Endothelial cell of umbilical vein (primary cell): Measurements from ENCODE around the gene HTR6. TPM values are rescaled to one million over a fixed set of nuclear protein-coding genes. Genes with fewer than 3 reads are reported as not detected.

Source experiments
- BruUV-seq: library from RNA; stranded (reverse); fragments of 400-500 nt; replicated peaks from 2 replicates; lab custom pipeline; 2021; lab: Mats Ljungman, UMichigan
- CTCF ChIA-PET: fragments of 300-600, 350-600 bp; sonication (Branson Sonifier 250); formaldehyde crosslinking; loops from one replicate; lab custom pipeline; 2021; ENCODE audit warnings: antibody characterized with exemption, inconsistent platforms; lab: Charles Lee
- POLR2A ChIA-PET: fragments of 300-600, 350-600 bp; sonication (Branson Sonifier 250); formaldehyde crosslinking; loops from one replicate; lab custom pipeline; 2021; ENCODE audit warnings: antibody characterized with exemption, inconsistent platforms; lab: Charles Lee
- DNase-seq: peaks from one replicate; pipeline ENCODE4 v3.0.0-alpha.2; 2011; ENCODE audit warnings: low read depth, low spot score
- FAIRE-seq: peaks from 2 replicates; lab custom pipeline; 2011; peaks lifted over from hg19 to GRCh38; lab: Jason Lieb, UNC
- H2AFZ ChIP-seq: 2 replicates; pipeline ENCODE4 v1.6.0; 2012; ENCODE audit warnings: low read depth, low read length, control low read depth, inconsistent platforms
- H3K27ac ChIP-seq: 2 replicates; pipeline ENCODE4 v1.5.1; 2011; ENCODE audit warnings: low read depth, mild to moderate bottlenecking, control low read depth, low read length, moderate library complexity; ENCODE audit not compliant: insufficient read depth
- H3K27me3 ChIP-seq, 2 experiments: 2 replicates each; pipeline versions ENCODE4 v1.6.0 to v1.6.1; 2011; ENCODE audit warnings: low read length in 2 of 2, mixed read lengths in 1 of 2; ENCODE audit not compliant: control insufficient read depth in 2 of 2, insufficient read depth in 2 of 2
- H3K36me3 ChIP-seq, 2 experiments: 2 replicates in 1 of 2; 3 replicates in 1 of 2; pipeline ENCODE4 v1.5.1; 2011; ENCODE audit warnings: low read length in 2 of 2, mild to moderate bottlenecking in 1 of 2, moderate library complexity in 1 of 2; ENCODE audit not compliant: control insufficient read depth in 2 of 2, insufficient read depth in 2 of 2; ENCODE audit errors: extremely low read depth in 1 of 2
- H3K4me1 ChIP-seq: 3 replicates; pipeline ENCODE4 v1.5.1; 2011; ENCODE audit warnings: mild to moderate bottlenecking, low read length; ENCODE audit not compliant: control insufficient read depth, insufficient read depth; ENCODE audit errors: extremely low read depth
- H3K4me2 ChIP-seq: 2 replicates; pipeline ENCODE4 v1.6.1; 2011; ENCODE audit warnings: low read length, control low read depth, mixed read lengths; ENCODE audit not compliant: insufficient read depth
- H3K4me3 ChIP-seq, 3 experiments: fragments of 200-600 bp in 1 of 3; sonication (generic), shearing (Covaris generic) in 1 of 3; replicated peaks in 1 of 3; 2 replicates each; pipeline ENCODE4 v1.5.1; 2011 to 2016; ENCODE audit warnings: control low read depth in 3 of 3, low read length in 3 of 3, mild to moderate bottlenecking in 2 of 3, inconsistent platforms in 1 of 3, low read depth in 1 of 3, moderate library complexity in 1 of 3; ENCODE audit not compliant: insufficient read depth in 1 of 3
- H3K79me2 ChIP-seq: 2 replicates; pipeline ENCODE4 v1.6.0; 2012; ENCODE audit warnings: low read length, inconsistent platforms; ENCODE audit not compliant: control insufficient read depth, insufficient read depth
- H3K9ac ChIP-seq: replicated peaks from 2 replicates; pipeline ENCODE3; 2011; ENCODE audit warnings: low read length, control low read depth; ENCODE audit not compliant: insufficient read depth; ENCODE audit errors: extremely low read depth
- H3K9me1 ChIP-seq: replicated peaks from 3 replicates; pipeline ENCODE4 v1.6.0; 2011; ENCODE audit warnings: mild to moderate bottlenecking, low read length; ENCODE audit not compliant: control insufficient read depth, insufficient read depth; ENCODE audit errors: extremely low read depth
- H3K9me3 ChIP-seq: replicated peaks from 2 replicates; pipeline ENCODE4 v1.5.1; 2012; ENCODE audit warnings: low read length, inconsistent platforms; ENCODE audit not compliant: control insufficient read depth, insufficient read depth
- H4K20me1 ChIP-seq: replicated peaks from 2 replicates; pipeline ENCODE3; 2011; ENCODE audit warnings: mild to moderate bottlenecking, low read length; ENCODE audit not compliant: control insufficient read depth, insufficient read depth; ENCODE audit errors: extremely low read depth
- CTCF ChIP-seq, 2 donors: IDR thresholded peaks; 1 replicate in 1 of 2; 2 replicates in 1 of 2; pipeline ENCODE4 v1.5.1; 2011; ENCODE audit warnings: low read length in 2 of 2, mild to moderate bottlenecking in 2 of 2, moderate library complexity in 2 of 2, control low read depth in 1 of 2, inconsistent platforms in 1 of 2, low read depth in 1 of 2; ENCODE audit not compliant: insufficient read depth in 1 of 2; ENCODE audit errors: extremely low read depth in 1 of 2
- EZH2 ChIP-seq: IDR thresholded peaks from 2 replicates; pipeline ENCODE4 v1.6.1; 2012; ENCODE audit warnings: borderline replicate concordance, low read depth, mild to moderate bottlenecking, moderate library complexity, low read length, inconsistent platforms; ENCODE audit not compliant: severe bottlenecking
- FOS ChIP-seq: IDR thresholded peaks from 2 replicates; pipeline ENCODE4 v1.6.1; 2011; ENCODE audit warnings: mild to moderate bottlenecking, low read length, moderate library complexity, borderline replicate concordance; ENCODE audit not compliant: insufficient read depth
- POLR2A ChIP-seq: IDR thresholded peaks from 2 replicates; pipeline ENCODE4 v1.6.1; 2012; ENCODE audit warnings: low read depth, mild to moderate bottlenecking, control low read depth, low read length
- dilution Hi-C: fragments of 300-500 bp; cut with MboI; formaldehyde crosslinking; loops from one replicate; pipeline ENCODE4 v1.15.0; 2019; ENCODE audit warnings: low sequenced_read_pairs; ENCODE audit not compliant: extremely low pct_ligation_motif_present
- intact Hi-C: fragments of 100-400 bp; cut with micrococcal nuclease; formaldehyde crosslinking; loops from one replicate; pipeline ENCODE4 v1.10.0; 2022
- polyA plus RNA-seq, 4 experiments: library from polyadenylated mRNA; depleted of rRNA in 3 of 4; stranded (reverse) in 3 of 4; unstranded in 1 of 4; fragments of >200 nt; gene quantifications; 2 replicates each; pipeline versions ENCODE4 v1.2.1 to v1.2.3, GENCODE V29; 2011 to 2012; ENCODE audit warnings: missing spikeins in 1 of 4
- total RNA-seq: library from RNA; stranded (reverse); gene quantifications from 2 replicates; pipeline ENCODE4 v1.2.3, GENCODE V29; 2021

The HTR6 gene
- total and polyA plus RNA-seq, 2 donors (not counting 3 experiments of a cell fraction or from before 2014, with no cell fraction given) = not detected

- Histone ChIP-seq H3K27me3 (peaks cover 0 to 1% of the 10 kb centered on the region in 2 experiments), H3K27ac (no peak overlapping the region), H3K9ac (no peak overlapping the region), H3K9me1 (no peaks in the 10 kb centered on the region), H3K9me3 (no peaks in the 10 kb centered on the region), H3K79me2 (no peaks in the 10 kb centered on the region), H3K4me3 (no peak overlapping the region), H3K4me2 (no peak overlapping the region), H2AFZ (no peak overlapping the region), H3K4me1 (peaks cover 3% of the 10 kb centered on the region), H3K36me3 (no peaks in the 10 kb centered on the region), H4K20me1 (no peaks in the 10 kb centered on the region)
- ChIA-PET CTCF (interaction anchor here (0.6 to 4.7 kb wide), 7 partner anchors 9 to 248 kb away, joined by 3 to 21 read pairs (median 5); a partner anchor contains a TSS), POLR2A (no interaction called here)
- DNase-seq = no peak
- BruUV-seq = no TSS peak
- dilution Hi-C loops = loop anchor here (25.0 kb wide), 1 partner anchor 228 kb away; no protein-coding TSS in a partner anchor
- TF ChIP-seq CTCF (IDR thresholded peaks at IDR 0.05; ENCODE audit: extremely low read depth in 1 of 2, insufficient read depth in 1 of 2, low read depth in 1 of 2, low read length in 2 of 2) = no peak
- no peak for TF ChIP-seq POLR2A
- TF ChIP-seq EZH2 = no peak
- TF ChIP-seq FOS = no peak
- no peak for FAIRE-seq
- intact Hi-C loops = no loop called here
These were observed 24.7 kb upstream of the HTR6 start for GRCh38 chr1:19639999-19640362.
